ENCODE results near the gene DNAJC30. TPM values are rescaled to one million over a fixed set of nuclear protein-coding genes. Genes with fewer than 3 reads are reported as not detected.

Gene DNAJC30
- total and polyA plus RNA-seq, 10 of the 15 experiments (the other 5 are each of a cell fraction or from before 2014, with no cell fraction given): 2.1 to 19.0 (median 7.9) TPM

DNA sequence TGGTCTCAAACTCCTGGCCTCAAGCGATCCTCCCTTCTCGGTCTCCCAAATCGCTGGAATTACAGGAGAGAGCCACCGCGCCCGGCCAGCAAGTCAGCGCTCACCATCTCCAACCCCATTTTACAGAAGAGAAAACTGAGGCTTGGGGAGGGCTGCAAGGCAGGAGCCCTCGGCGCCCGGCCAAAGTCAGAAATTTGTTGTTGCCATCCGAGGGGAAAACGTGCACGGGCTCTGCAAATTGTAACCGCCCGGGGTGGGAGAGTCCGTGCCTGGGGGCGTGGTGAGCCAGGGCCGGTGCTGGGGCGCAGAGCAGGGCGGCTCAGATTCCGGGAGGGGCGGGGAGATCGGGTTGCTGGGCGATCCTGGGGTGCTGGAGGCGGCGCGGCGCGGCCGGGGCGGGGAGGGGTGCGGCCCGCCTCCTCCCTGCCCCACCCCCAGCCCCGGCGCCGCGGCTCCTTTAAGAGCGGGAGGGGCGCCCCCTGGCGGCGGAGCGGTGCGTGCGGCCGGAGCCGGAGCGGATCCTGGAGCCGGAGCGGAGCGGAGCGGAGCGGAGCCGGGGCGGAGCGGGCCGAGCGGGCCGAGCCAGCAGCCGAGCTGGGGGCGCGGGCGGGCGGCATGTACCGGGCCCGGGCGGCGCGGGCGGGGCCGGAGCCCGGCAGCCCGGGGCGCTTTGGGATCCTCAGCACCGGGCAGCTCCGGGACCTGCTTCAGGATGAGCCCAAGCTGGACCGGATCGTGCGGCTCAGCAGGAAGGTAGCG, 15.7 kb downstream of the DNAJC30 start, which contains the start of gene VPS37D (continued):
- TF ChIP-seq POU2F2 (IDR thresholded peaks at IDR 0.05; ENCODE audit: borderline replicate concordance, low read depth, low read length) (0 out of 3 replicates have a peak, but pooled peaks have one; percentile 21), MEF2A (IDR thresholded peaks at IDR 0.05; ENCODE audit: insufficient read depth, low read depth, low read length) (0 out of 2 replicates have a peak, but pooled peaks have one; percentile 56), ZNF217 (IDR thresholded peaks at IDR 0.05) (peak; percentile 92), SMARCA5 (IDR thresholded peaks at IDR 0.05) (peak; percentile 96), NR2C2 (IDR thresholded peaks at IDR 0.05; ENCODE audit: borderline replicate concordance, control insufficient read depth, insufficient read length, low read depth) (no peak), CBX5 (IDR thresholded peaks at IDR 0.05; ENCODE audit: low read depth) (0 out of 2 replicates have a peak, but pooled peaks have one; percentile 55), TAF1 (IDR thresholded peaks at IDR 0.05; ENCODE audit: borderline replicate concordance, low read depth, low read length) (no peak), GATAD2B (conservative IDR thresholded peaks at IDR 0.05; ENCODE audit: low read depth) (peak; percentile 51; the same call in 1 of the 2 replicates)
- TF ChIP-seq, protein P1, sequence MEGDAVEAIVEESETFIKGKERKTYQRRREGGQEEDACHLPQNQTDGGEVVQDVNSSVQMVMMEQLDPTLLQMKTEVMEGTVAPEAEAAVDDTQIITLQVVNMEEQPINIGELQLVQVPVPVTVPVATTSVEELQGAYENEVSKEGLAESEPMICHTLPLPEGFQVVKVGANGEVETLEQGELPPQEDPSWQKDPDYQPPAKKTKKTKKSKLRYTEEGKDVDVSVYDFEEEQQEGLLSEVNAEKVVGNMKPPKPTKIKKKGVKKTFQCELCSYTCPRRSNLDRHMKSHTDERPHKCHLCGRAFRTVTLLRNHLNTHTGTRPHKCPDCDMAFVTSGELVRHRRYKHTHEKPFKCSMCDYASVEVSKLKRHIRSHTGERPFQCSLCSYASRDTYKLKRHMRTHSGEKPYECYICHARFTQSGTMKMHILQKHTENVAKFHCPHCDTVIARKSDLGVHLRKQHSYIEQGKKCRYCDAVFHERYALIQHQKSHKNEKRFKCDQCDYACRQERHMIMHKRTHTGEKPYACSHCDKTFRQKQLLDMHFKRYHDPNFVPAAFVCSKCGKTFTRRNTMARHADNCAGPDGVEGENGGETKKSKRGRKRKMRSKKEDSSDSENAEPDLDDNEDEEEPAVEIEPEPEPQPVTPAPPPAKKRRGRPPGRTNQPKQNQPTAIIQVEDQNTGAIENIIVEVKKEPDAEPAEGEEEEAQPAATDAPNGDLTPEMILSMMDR (IDR thresholded peaks at IDR 0.05 in 2 of 3, conservative IDR thresholded peaks at IDR 0.05 in 1 of 3; ENCODE audit: control insufficient read depth in 2 of 3, extremely low read depth in 1 of 3, insufficient read depth in 1 of 3, low read depth in 3 of 3, low read length in 3 of 3): peak; percentile 75 to 86 (median 77)

DNA sequence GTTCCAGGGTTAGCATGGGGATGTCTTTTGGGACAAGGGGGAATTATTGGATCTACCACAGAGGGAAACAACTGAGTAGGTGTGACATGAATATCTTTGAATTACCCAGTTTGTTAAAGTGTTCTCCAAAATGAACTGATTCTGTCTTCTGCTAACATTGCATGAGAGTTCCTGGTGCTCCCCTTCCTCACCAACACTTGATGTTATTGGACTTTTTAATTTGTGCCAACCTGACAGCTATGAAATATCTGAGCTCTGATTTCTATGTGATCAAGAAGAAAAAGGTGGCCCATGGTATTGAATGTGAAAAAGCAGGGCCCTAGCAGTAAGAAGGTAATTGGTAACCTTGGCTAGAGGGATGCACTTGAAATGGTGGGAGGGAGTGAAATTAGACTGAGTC, 20.2 kb downstream of the DNAJC30 start:
- no peak overlapping the region for H3K4me2 ChIP-seq (ENCODE audit: control insufficient read depth, insufficient read depth)
- H3K27ac ChIP-seq (ENCODE audit: control insufficient read depth, insufficient read depth): no peak overlapping the region
- ChIA-PET SMC1A (ENCODE audit: uncharacterized antibody, unreplicated experiment) (no interaction called here), CTCF (no interaction called here), POLR2A (no interaction called here), RAD21 (ENCODE audit: unreplicated experiment) (no interaction called here)
- FAIRE-seq (no peak), DNase-seq (ENCODE audit: low read depth, low spot score) (no peak), ATAC-seq (no peak)
- H3K9me3 ChIP-seq (replicated peaks; ENCODE audit: control insufficient read depth, insufficient read depth, low read length): no peaks in the 10 kb centered on the region; the same call in 2 of the 3 replicates
- H3K27me3 ChIP-seq (replicated peaks in 1 of 2; ENCODE audit: control insufficient read depth in 2 of 2, insufficient read depth in 2 of 2, low read length in 1 of 2): peaks cover 0 to 6% of the 10 kb centered on the region in 2 experiments; a peak in 3 of 4 replicates
- H3K79me2 ChIP-seq (ENCODE audit: control insufficient read depth, insufficient read depth, low read length): no peaks in the 10 kb centered on the region
- H3K36me3 ChIP-seq (ENCODE audit: control insufficient read depth in 2 of 2, insufficient read depth in 2 of 2, low read length in 1 of 2): no peaks in the 10 kb centered on the region
- no peak overlapping the region for H3K4me3 ChIP-seq
- in situ Hi-C loops (cut with MboI) (no loop called here), intact Hi-C loops (cut with micrococcal nuclease; ENCODE audit: unreplicated experiment) (no loop called here)
- no peak overlapping the region for H3K9ac ChIP-seq (ENCODE audit: control insufficient read depth, insufficient read depth, low read length)
- no TSS peak for BruUV-seq (replicated peaks)
- H4K20me1 ChIP-seq (ENCODE audit: control insufficient read depth, insufficient read depth): no peaks in the 10 kb centered on the region
- H3K4me1 ChIP-seq (ENCODE audit: control insufficient read depth, insufficient read depth, low read length): no peaks in the 10 kb centered on the region
- no peak overlapping the region for H2AFZ ChIP-seq (ENCODE audit: control insufficient read depth, low read depth, low read length)
- TF ChIP-seq ZSCAN29 (IDR thresholded peaks at IDR 0.05): no peak
- TF ChIP-seq TAF1 (IDR thresholded peaks at IDR 0.05; ENCODE audit: borderline replicate concordance, low read depth, low read length): no peak
- TF ChIP-seq, protein P2, sequence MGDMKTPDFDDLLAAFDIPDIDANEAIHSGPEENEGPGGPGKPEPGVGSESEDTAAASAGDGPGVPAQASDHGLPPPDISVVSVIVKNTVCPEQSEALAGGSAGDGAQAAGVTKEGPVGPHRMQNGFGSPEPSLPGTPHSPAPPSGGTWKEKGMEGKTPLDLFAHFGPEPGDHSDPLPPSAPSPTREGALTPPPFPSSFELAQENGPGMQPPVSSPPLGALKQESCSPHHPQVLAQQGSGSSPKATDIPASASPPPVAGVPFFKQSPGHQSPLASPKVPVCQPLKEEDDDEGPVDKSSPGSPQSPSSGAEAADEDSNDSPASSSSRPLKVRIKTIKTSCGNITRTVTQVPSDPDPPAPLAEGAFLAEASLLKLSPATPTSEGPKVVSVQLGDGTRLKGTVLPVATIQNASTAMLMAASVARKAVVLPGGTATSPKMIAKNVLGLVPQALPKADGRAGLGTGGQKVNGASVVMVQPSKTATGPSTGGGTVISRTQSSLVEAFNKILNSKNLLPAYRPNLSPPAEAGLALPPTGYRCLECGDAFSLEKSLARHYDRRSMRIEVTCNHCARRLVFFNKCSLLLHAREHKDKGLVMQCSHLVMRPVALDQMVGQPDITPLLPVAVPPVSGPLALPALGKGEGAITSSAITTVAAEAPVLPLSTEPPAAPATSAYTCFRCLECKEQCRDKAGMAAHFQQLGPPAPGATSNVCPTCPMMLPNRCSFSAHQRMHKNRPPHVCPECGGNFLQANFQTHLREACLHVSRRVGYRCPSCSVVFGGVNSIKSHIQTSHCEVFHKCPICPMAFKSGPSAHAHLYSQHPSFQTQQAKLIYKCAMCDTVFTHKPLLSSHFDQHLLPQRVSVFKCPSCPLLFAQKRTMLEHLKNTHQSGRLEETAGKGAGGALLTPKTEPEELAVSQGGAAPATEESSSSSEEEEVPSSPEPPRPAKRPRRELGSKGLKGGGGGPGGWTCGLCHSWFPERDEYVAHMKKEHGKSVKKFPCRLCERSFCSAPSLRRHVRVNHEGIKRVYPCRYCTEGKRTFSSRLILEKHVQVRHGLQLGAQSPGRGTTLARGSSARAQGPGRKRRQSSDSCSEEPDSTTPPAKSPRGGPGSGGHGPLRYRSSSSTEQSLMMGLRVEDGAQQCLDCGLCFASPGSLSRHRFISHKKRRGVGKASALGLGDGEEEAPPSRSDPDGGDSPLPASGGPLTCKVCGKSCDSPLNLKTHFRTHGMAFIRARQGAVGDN (IDR thresholded peaks at IDR 0.05): no peak
- no peak for TF ChIP-seq SREBF2 (IDR thresholded peaks at IDR 0.05; ENCODE audit: low read length)
- TF ChIP-seq TBL1XR1 (IDR thresholded peaks at IDR 0.05; ENCODE audit: low read depth, low read length): no peak
- TF ChIP-seq ESRRA (IDR thresholded peaks at IDR 0.05; ENCODE audit: low read length): no peak
